ENCODE results near the gene CLEC16A.

- no peak for TF ChIP-seq POLR2A (IDR thresholded peaks at IDR 0.05)
- TF ChIP-seq, protein P1, sequence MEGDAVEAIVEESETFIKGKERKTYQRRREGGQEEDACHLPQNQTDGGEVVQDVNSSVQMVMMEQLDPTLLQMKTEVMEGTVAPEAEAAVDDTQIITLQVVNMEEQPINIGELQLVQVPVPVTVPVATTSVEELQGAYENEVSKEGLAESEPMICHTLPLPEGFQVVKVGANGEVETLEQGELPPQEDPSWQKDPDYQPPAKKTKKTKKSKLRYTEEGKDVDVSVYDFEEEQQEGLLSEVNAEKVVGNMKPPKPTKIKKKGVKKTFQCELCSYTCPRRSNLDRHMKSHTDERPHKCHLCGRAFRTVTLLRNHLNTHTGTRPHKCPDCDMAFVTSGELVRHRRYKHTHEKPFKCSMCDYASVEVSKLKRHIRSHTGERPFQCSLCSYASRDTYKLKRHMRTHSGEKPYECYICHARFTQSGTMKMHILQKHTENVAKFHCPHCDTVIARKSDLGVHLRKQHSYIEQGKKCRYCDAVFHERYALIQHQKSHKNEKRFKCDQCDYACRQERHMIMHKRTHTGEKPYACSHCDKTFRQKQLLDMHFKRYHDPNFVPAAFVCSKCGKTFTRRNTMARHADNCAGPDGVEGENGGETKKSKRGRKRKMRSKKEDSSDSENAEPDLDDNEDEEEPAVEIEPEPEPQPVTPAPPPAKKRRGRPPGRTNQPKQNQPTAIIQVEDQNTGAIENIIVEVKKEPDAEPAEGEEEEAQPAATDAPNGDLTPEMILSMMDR (IDR thresholded peaks at IDR 0.05 in 4 of 5, conservative IDR thresholded peaks at IDR 0.05 in 1 of 5), result no peak
Observed at GRCh38 chr16:10964891-10965326, 20.5 kb downstream of the CLEC16A start.
